ENCODE measurements around the gene NEGR1.
"Not testable (repeated sequence)": the region's sequence is repeated elsewhere in the genome, so short reads cannot be mapped to it uniquely, and the experiment has no call there.

NEGR1 gene

GRCh38 chr1:71908871-71909390 lies 373.4 kb downstream of the NEGR1 start:
- TF ChIP-seq CTCF (IDR thresholded peaks at IDR 0.05; ENCODE audit: low read depth, low read length, missing control alignments), result no peak
- no peak overlapping the region for H3K4me3 ChIP-seq (ENCODE audit: low read depth, low read length)
- no peak for DNase-seq (ENCODE audit: low read depth)
- in situ Hi-C loops (cut with HindIII; ENCODE audit: low sequenced_read_pairs), result no loop called here

DNA sequence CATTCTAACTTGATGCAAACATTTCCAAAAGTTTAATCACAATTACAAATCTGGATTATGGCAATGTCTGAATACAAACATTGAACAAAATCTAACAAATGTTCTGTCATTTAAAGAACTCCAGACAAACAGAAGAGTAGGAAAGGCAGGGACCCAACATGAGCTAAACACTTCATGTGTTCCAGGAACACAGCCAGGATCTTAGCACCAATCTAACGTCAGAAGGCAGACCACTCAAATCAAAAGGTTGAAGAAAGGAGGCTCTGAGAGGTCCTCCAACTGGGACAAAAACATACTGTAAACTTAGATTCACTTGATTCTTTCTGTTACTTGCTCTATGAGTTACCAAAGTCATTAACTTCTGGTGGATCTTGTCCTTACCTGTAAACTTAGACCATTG lies 374.0 kb downstream of the NEGR1 start:
- TF ChIP-seq CTCF (IDR thresholded peaks at IDR 0.05; ENCODE audit: low read depth, low read length, missing control alignments), result no peak
- in situ Hi-C loops (cut with HindIII; ENCODE audit: low sequenced_read_pairs), result no loop called here
- peak; percentile 3 for DNase-seq (ENCODE audit: low read depth)
- no peak overlapping the region for H3K4me3 ChIP-seq (ENCODE audit: low read depth, low read length)

DNA sequence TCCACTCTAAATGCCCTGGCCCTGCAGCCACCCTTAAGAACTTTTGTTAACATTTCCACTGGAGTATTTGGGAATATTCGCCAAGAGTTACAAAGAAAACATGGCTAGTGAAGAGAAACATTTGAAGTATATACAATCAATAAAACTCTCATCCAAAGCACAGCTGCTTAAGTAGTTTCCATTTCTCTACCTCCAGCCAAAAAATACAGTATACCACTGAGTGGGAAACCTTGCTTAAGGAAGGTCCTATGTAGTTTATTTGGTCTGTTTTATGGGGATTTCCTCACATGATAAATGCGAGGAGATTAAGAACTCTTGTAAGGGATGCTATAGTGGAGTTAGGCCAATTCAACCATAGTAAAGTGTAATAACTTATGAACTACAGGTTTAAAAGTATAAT lies 382.5 kb downstream of the NEGR1 start:
- no peak overlapping the region for H3K4me3 ChIP-seq (ENCODE audit: low read depth, low read length)
- in situ Hi-C loops (cut with HindIII; ENCODE audit: low sequenced_read_pairs), result no loop called here
- TF ChIP-seq CTCF (IDR thresholded peaks at IDR 0.05; ENCODE audit: low read depth, low read length, missing control alignments), result no peak
- no peak for DNase-seq (ENCODE audit: low read depth)

- in situ Hi-C loops (cut with HindIII; ENCODE audit: low sequenced_read_pairs), result not testable (repeated sequence)
Measured at GRCh38 chr1:71888166-71888565, 394.2 kb downstream of the NEGR1 start.

GRCh38 chr1:71885171-71885570 lies 397.2 kb downstream of the NEGR1 start:
- peak; percentile 4 for DNase-seq (ENCODE audit: low read depth)
- no peak for TF ChIP-seq CTCF (IDR thresholded peaks at IDR 0.05; ENCODE audit: low read depth, low read length, missing control alignments)
- H3K4me3 ChIP-seq (ENCODE audit: low read depth, low read length), result no peak overlapping the region
- in situ Hi-C loops (cut with HindIII; ENCODE audit: low sequenced_read_pairs), result no loop called here

More at GRCh38 chr1:71888166-71888565, 394.2 kb downstream of the NEGR1 start:
- H3K4me3 ChIP-seq (ENCODE audit: low read depth, low read length); DNase-seq (ENCODE audit: low read depth): not testable (repeated sequence)

DNA sequence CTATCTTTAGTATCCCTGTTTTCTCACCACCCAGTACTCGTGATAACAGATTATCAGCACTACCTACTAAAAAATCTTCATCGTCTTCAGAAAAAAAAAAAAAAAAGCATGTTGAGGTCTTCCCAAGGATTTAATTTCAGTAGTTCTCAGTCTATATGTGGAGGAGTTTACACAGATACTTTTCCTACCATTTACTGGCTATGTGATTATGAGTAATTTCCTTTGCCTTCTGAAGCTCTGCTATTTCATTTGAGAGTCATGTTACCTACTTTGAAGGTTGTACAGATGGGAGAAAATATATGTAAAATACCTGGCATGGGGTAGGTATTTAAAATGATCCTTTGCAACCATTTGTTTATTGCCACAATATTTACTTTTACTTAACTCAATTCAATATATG lies 399.7 kb downstream of the NEGR1 start:
- in situ Hi-C loops (cut with HindIII; ENCODE audit: low sequenced_read_pairs), result no loop called here
- no peak for DNase-seq (ENCODE audit: low read depth)
- TF ChIP-seq CTCF (IDR thresholded peaks at IDR 0.05; ENCODE audit: low read depth, low read length, missing control alignments), result no peak
- no peak overlapping the region for H3K4me3 ChIP-seq (ENCODE audit: low read depth, low read length)

- DNase-seq (ENCODE audit: low read depth), result no peak
- in situ Hi-C loops (cut with HindIII; ENCODE audit: low sequenced_read_pairs), result no loop called here
- no peak overlapping the region for H3K4me3 ChIP-seq (ENCODE audit: low read depth, low read length)
- no peak for TF ChIP-seq CTCF (IDR thresholded peaks at IDR 0.05; ENCODE audit: low read depth, low read length, missing control alignments)
Measured at GRCh38 chr1:71882226-71882625, 400.1 kb downstream of the NEGR1 start.
